Psoas muscle (tissue), 8 donors: ENCODE results near the gene CELF2. TPM values are rescaled to one million over a fixed set of nuclear protein-coding genes. Genes with fewer than 3 reads are reported as not detected.

Experiments
- ATAC-seq, 4 donors: fragments of 200-7000 bp; cut with Tn5 transposase; one replicate each; pipeline ENCODE4 v1.9.1; 2020; ENCODE audit warnings: moderate library complexity in 3 of 4, mild to moderate bottlenecking in 2 of 4
- DNase-seq, 2 donors: peaks; one replicate each; pipeline ENCODE4 v3.0.0-alpha.2; 2020
- H3K27ac ChIP-seq: fragments of 200-600 bp; one replicate; pipeline ENCODE4 v1.8.0; 2022
- H3K27me3 ChIP-seq, 3 donors: fragments of 200-600 bp in 1 of 3; one replicate each; pipeline versions ENCODE4 v1.6.1 to v1.8.0; 2013 to 2022; ENCODE audit warnings: low read length in 2 of 3, mild to moderate bottlenecking in 2 of 3, moderate library complexity in 1 of 3; ENCODE audit not compliant: insufficient read depth in 3 of 3
- H3K36me3 ChIP-seq, 2 donors: fragments of 200-600 bp in 1 of 2; one replicate each; pipeline versions ENCODE4 v1.6.1 to v1.8.0; 2013 to 2022; ENCODE audit warnings: low read depth in 1 of 2, mild to moderate bottlenecking in 1 of 2, moderate library complexity in 1 of 2; ENCODE audit not compliant: insufficient read depth in 1 of 2
- H3K4me1 ChIP-seq: fragments of 200-600 bp; one replicate; pipeline ENCODE4 v1.8.0; 2022
- H3K4me3 ChIP-seq: fragments of 200-600 bp; one replicate; pipeline ENCODE4 v1.8.0; 2022; ENCODE audit warnings: mild to moderate bottlenecking
- H3K9me3 ChIP-seq: fragments of 200-600 bp; one replicate; pipeline ENCODE4 v1.8.0; 2022
- WGBS, 3 donors: extraction: QIAGEN DNeasy Blood & Tissue Kit; methylation state at CpG; one replicate each; pipeline versions ENCODE4 v1.1.6 to v1.1.7; 2013; 5-methylcytosine and 5-hydroxymethylcytosine counted together
- intact Hi-C, 2 donors: fragments of 100-400 bp; cut with DNase I; formaldehyde crosslinking; loops; one replicate each; pipeline versions ENCODE4 v1.11.0 to v1.14.2; 2022
- polyA plus RNA-seq, 3 donors: library from polyadenylated mRNA; stranded (reverse); fragments of 200-250 nt; gene quantifications; one replicate each; pipeline ENCODE4 v1.2.3, GENCODE V29; 2013
- total RNA-seq, 4 donors: library from RNA; stranded (reverse); fragmentation: NEBNext Ultra II Directional in 2 of 4; extraction: Animal tissue kit (Norgen Biotek cat#: 25700) in 2 of 4; gene quantifications; one replicate each; pipeline versions ENCODE4 v1.2.1 to v1.2.4, GENCODE V29; 2021 to 2023
- TF ChIP-seq, protein P1 (sequence below): fragments of 200-600 bp; IDR thresholded peaks from one replicate; pipeline ENCODE4 v1.8.0; 2022; ENCODE audit warnings: antibody characterized with exemption
- donor health status: healthy with polysubstance abuse.
- donor health status: DM: no; HTN: no; CAD: no; lungs with moderate emphysema.
- donor health status: Bipolar disorder and iron deficiency.
- donor health status: healthy.
- donor health status: DM: yes; HTN: yes; CAD: no.
- donor health status: DM: no; HTN: no; CAD: no.
- donor health status: DM: no; HTN: no; CAD: no.
- donor health status: DM: yes; HTN: yes; CAD: no.

CELF2 gene
- total and polyA plus RNA-seq, 7 donors, result 9.8 to 47.8 (median 29.0) TPM

DNA sequence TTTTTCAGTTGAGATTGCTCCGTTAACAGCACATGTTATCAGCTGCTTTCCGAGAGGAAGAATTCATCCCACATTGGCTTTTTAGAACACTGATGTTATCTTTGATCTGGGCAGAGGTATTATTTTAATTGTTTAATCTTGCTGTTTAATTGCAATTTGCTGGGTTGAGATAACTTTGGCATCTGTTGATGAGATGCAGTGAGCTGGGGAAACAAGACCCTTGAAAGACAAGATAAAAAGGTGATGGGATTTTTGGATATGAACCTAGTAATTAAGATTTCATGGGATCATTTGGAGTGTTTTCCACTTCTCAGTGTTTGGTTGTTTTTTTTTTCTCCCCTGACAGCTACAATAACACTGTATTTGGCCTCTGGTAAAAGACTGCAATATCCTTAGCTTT is 4.5 kb downstream of the CELF2 start:
- TF ChIP-seq, protein P1, sequence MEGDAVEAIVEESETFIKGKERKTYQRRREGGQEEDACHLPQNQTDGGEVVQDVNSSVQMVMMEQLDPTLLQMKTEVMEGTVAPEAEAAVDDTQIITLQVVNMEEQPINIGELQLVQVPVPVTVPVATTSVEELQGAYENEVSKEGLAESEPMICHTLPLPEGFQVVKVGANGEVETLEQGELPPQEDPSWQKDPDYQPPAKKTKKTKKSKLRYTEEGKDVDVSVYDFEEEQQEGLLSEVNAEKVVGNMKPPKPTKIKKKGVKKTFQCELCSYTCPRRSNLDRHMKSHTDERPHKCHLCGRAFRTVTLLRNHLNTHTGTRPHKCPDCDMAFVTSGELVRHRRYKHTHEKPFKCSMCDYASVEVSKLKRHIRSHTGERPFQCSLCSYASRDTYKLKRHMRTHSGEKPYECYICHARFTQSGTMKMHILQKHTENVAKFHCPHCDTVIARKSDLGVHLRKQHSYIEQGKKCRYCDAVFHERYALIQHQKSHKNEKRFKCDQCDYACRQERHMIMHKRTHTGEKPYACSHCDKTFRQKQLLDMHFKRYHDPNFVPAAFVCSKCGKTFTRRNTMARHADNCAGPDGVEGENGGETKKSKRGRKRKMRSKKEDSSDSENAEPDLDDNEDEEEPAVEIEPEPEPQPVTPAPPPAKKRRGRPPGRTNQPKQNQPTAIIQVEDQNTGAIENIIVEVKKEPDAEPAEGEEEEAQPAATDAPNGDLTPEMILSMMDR, result no peak
- Histone ChIP-seq H3K36me3 (no peaks in the 10 kb centered on the region), H3K4me3 (no peak overlapping the region), H3K27me3 (peaks cover 0 to 2% (median 0%) of the 10 kb centered on the region in 3 donors), H3K27ac (no peak overlapping the region), H3K9me3 (no peaks in the 10 kb centered on the region), H3K4me1 (peaks cover 39% of the 10 kb centered on the region)
- intact Hi-C loops, result no loop called here
- DNase-seq (no peak), ATAC-seq (no peak)
- 71 to 85% (median 74%) methylated on average over 2 of the region's 2 CpGs for WGBS, 3 donors

DNA sequence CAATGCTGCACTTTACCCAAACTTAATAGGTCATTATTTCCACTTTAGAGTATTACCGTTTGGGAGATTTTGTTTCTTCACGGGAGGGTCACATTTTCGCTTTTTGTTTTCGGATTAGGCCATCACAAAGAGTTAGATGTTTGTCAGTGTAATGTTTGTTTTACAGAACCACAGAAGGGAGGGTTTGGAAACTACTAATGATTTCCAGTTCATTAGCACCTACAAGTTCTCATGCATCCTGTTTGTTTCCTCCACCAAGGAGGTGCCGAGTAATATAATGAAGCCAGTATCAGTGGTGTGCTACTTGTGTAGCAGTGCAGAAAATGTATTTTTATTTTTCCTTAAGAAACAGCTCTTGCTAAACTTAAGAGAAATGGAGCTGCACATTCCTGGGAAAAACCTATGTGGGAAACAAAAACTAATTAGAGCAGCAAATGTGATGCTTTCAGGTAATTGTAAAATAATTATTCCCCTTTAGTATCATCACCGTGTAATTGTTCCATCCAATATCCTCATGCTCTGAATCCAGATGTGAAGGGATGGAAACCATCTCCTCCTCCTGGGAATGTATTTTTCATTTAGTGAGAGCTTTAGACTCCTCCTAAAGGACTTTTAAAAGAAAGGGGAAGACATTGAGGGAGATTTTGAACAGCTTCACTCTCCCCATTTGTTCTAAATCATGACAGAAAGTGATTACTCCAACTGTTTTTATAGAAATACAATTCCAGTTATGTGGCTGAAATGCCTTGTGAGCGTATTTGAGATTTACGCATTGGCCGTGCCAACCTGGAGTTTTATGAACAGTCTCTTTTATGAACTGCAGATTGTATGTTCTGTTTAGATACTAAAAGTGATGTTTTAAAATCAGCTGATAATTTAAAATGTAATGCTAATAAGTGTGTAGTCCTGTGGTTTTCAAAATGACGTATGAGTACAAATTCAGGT is 5.6 kb downstream of the CELF2 start:
- no peak overlapping the region for H3K27ac ChIP-seq
- peaks cover 0 to 2% (median 0%) of the 10 kb centered on the region in 3 donors for H3K27me3 ChIP-seq
- 73 to 80% (median 74%) methylated on average over 10 of the region's 10 CpGs for WGBS, 3 donors
- DNase-seq (no peak), ATAC-seq (no peak)
- TF ChIP-seq, protein P1, result no peak
- intact Hi-C loops, result no loop called here
- H3K4me1 ChIP-seq, result peaks cover 38% of the 10 kb centered on the region
- no peaks in the 10 kb centered on the region for H3K36me3 ChIP-seq
- H3K4me3 ChIP-seq, result no peak overlapping the region
- no peaks in the 10 kb centered on the region for H3K9me3 ChIP-seq

DNA sequence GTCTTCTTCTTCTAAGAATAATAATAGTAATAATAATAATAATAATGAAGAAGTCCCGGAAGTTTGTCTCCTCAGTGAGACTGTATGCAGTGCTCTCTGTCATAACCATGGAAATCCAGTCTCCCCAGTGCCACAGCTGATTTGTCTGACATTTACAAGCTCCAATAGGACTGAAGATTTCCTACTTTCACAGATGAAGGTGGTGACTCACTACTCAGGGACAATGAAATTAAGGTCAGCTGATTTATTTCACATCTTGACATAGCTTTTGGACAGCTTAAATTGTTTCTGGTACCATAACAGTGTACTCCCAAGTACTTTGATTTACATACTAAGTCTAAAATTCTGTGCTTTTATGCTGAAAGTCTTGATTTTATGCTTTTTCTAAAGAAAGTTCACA is 6.9 kb downstream of the CELF2 start:
- no peaks in the 10 kb centered on the region for H3K27me3 ChIP-seq
- WGBS, 3 donors, result 85 to 89% (median 87%) methylated on average over 1 of the region's 1 CpG
- H3K4me3 ChIP-seq, result no peak overlapping the region
- H3K36me3 ChIP-seq, result no peaks in the 10 kb centered on the region
- DNase-seq, result no peak
- peak; percentile 74 to 88 (median 80) for ATAC-seq
- TF ChIP-seq, protein P1, result no peak
- no peak overlapping the region for H3K27ac ChIP-seq
- H3K9me3 ChIP-seq, result no peaks in the 10 kb centered on the region
- H3K4me1 ChIP-seq, result peaks cover 45% of the 10 kb centered on the region
- intact Hi-C loops, result no loop called here

DNA sequence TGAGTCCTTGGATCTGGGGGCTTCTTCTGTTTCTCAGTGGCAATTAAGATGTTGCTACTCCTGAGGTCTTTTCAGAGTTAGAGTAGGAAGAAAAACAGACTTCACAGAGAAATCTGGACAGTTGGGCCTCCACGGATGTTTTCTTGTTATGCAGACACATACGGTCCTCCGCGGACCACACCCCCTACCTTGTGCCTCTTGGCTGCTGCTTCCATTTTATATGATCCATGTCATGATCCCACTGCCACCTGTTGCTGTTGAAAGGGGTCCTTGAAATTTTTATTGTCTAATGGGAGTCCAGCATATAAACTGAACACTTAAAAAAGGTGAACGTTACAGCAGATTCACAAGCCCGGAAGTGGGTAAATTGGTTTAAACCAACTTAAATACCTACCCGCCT is 8.3 kb downstream of the CELF2 start:
- ATAC-seq (no peak), DNase-seq (no peak)
- peaks cover 38% of the 10 kb centered on the region for H3K4me1 ChIP-seq
- no peaks in the 10 kb centered on the region for H3K27me3 ChIP-seq
- H3K9me3 ChIP-seq, result no peaks in the 10 kb centered on the region
- no peaks in the 10 kb centered on the region for H3K36me3 ChIP-seq
- H3K27ac ChIP-seq, result peak overlapping the region; percentile 1
- TF ChIP-seq, protein P1, result no peak
- 62 to 82% (median 63%) methylated on average over 7 of the region's 7 CpGs for WGBS, 3 donors
- intact Hi-C loops, result no loop called here
- no peak overlapping the region for H3K4me3 ChIP-seq
